Measurements from ENCODE around the gene ATP6V0A1. TPM values are rescaled to one million over a fixed set of nuclear protein-coding genes. Genes with fewer than 3 reads are reported as not detected.

The ATP6V0A1 gene
- total RNA-seq, 2 donors from 2014 or later, result 45.2 to 53.1 TPM

GRCh38 chr17:42456223-42457106 is 2.2 kb upstream of the ATP6V0A1 start:
- peaks cover 7% of the 10 kb centered on the region for H3K36me3 Mint-ChIP-seq (ENCODE audit: low read depth)
- Histone ChIP-seq H3K9me3 (ENCODE audit: control insufficient read depth, low read length) (no peaks in the 10 kb centered on the region), H3K27ac (ENCODE audit: low read depth, low read length) (no peak overlapping the region), H3K4me3 (ENCODE audit: low read length) (no peak overlapping the region), H3K27me3 (ENCODE audit: control insufficient read depth, insufficient read depth, low read length, poor library complexity, severe bottlenecking) (no peaks in the 10 kb centered on the region), H3K36me3 (ENCODE audit: control insufficient read depth, insufficient read depth, low read length) (peaks cover 2% of the 10 kb centered on the region), H3K9ac (ENCODE audit: extremely low read depth, low read length, poor library complexity, severe bottlenecking) (no peak overlapping the region), H3K4me1 (ENCODE audit: control insufficient read depth, insufficient read depth, low read length) (no peaks in the 10 kb centered on the region)
- peaks cover 19% of the 10 kb centered on the region for H3K4me1 Mint-ChIP-seq
- no peak overlapping the region for H3K27ac Mint-ChIP-seq
- no peak for TF ChIP-seq CTCF (conservative IDR thresholded peaks at IDR 0.05)
- no peak overlapping the region for H3K4me3 Mint-ChIP-seq
- no peaks in the 10 kb centered on the region for H3K9me3 Mint-ChIP-seq
- WGBS, 2 experiments (ENCODE audit: insufficient coverage in 1 of 2, insufficient read length in 1 of 2), result 81 to 84% methylated on average over 4 to 5 of the region's 5 CpGs
- H3K27me3 Mint-ChIP-seq (ENCODE audit: insufficient read depth), result peaks cover 2% of the 10 kb centered on the region
- DNase-seq, result no peak

GRCh38 chr17:42457107-42457792 is 1.4 kb upstream of the ATP6V0A1 start:
- H3K27me3 Mint-ChIP-seq (ENCODE audit: insufficient read depth), result peaks cover 2% of the 10 kb centered on the region
- H3K27ac ChIP-seq (ENCODE audit: low read depth, low read length), result no peak overlapping the region
- 91 to 95% methylated on average over 2 to 5 of the region's 6 CpGs for WGBS, 2 experiments (ENCODE audit: insufficient coverage in 1 of 2, insufficient read length in 1 of 2)
- H3K4me3 Mint-ChIP-seq, result peak overlapping the region; percentile 16
- H3K9me3 Mint-ChIP-seq, result no peaks in the 10 kb centered on the region
- TF ChIP-seq CTCF (conservative IDR thresholded peaks at IDR 0.05), result no peak
- no peaks in the 10 kb centered on the region for H3K9me3 ChIP-seq (ENCODE audit: control insufficient read depth, low read length)
- H3K27ac Mint-ChIP-seq, result no peak overlapping the region
- H3K4me1 Mint-ChIP-seq, result peaks cover 19% of the 10 kb centered on the region
- no peaks in the 10 kb centered on the region for H3K27me3 ChIP-seq (ENCODE audit: control insufficient read depth, insufficient read depth, low read length, poor library complexity, severe bottlenecking)
- peaks cover 5% of the 10 kb centered on the region for H3K36me3 ChIP-seq (ENCODE audit: control insufficient read depth, insufficient read depth, low read length)
- no peak for DNase-seq
- H3K4me3 ChIP-seq (ENCODE audit: low read length), result no peak overlapping the region
- no peaks in the 10 kb centered on the region for H3K4me1 ChIP-seq (ENCODE audit: control insufficient read depth, insufficient read depth, low read length)
- H3K36me3 Mint-ChIP-seq (ENCODE audit: low read depth), result peaks cover 13% of the 10 kb centered on the region
- no peak overlapping the region for H3K9ac ChIP-seq (ENCODE audit: extremely low read depth, low read length, poor library complexity, severe bottlenecking)

GRCh38 chr17:42459256-42459800 is 650 bp downstream of the ATP6V0A1 start:
- Mint-ChIP-seq H3K27ac (peak overlapping the region; percentile 96), H3K9me3 (no peaks in the 10 kb centered on the region), H3K4me1 (peaks cover 19% of the 10 kb centered on the region), H3K36me3 (ENCODE audit: low read depth) (peaks cover 17% of the 10 kb centered on the region), H3K4me3 (peak overlapping the region; percentile 89), H3K27me3 (ENCODE audit: insufficient read depth) (no peaks in the 10 kb centered on the region)
- H3K9ac ChIP-seq (ENCODE audit: extremely low read depth, low read length, poor library complexity, severe bottlenecking), result peak overlapping the region; percentile 66
- peak overlapping the region; percentile 65 for H3K27ac ChIP-seq (ENCODE audit: low read depth, low read length)
- peaks cover 16% of the 10 kb centered on the region for H3K36me3 ChIP-seq (ENCODE audit: control insufficient read depth, insufficient read depth, low read length)
- peak; percentile 77 for DNase-seq
- no peaks in the 10 kb centered on the region for H3K27me3 ChIP-seq (ENCODE audit: control insufficient read depth, insufficient read depth, low read length, poor library complexity, severe bottlenecking)
- no peaks in the 10 kb centered on the region for H3K4me1 ChIP-seq (ENCODE audit: control insufficient read depth, insufficient read depth, low read length)
- H3K9me3 ChIP-seq (ENCODE audit: control insufficient read depth, low read length), result no peaks in the 10 kb centered on the region
- peak overlapping the region; percentile 89 for H3K4me3 ChIP-seq (ENCODE audit: low read length)
- peak; percentile 59 for TF ChIP-seq CTCF (conservative IDR thresholded peaks at IDR 0.05)
- 30% methylated on average over 7 to 11 of the region's 11 CpGs for WGBS, 2 experiments (ENCODE audit: insufficient coverage in 1 of 2, insufficient read length in 1 of 2)
